Fibroblast of lung (primary cell): ENCODE results near the gene EFCAB6. TPM values are rescaled to one million over a fixed set of nuclear protein-coding genes. Genes with fewer than 3 reads are reported as not detected.

Experiments used
- DNase-seq, 2 donors: peaks; one replicate each; pipeline versions ENCODE4 v3.0.0 to v3.0.0-alpha.2; 2010; ENCODE audit warnings: low read depth in 2 of 2
- H2AFZ ChIP-seq: 2 replicates; pipeline ENCODE4 v1.5.1; 2012; ENCODE audit warnings: low read length, control low read depth, inconsistent platforms
- H3K27ac ChIP-seq: 2 replicates; pipeline ENCODE4 v1.5.1; 2011; ENCODE audit warnings: low read length, control low read depth; ENCODE audit not compliant: insufficient read depth
- H3K27me3 ChIP-seq: 2 replicates; pipeline ENCODE4 v1.5.1; 2011; ENCODE audit warnings: mild to moderate bottlenecking, low read length; ENCODE audit not compliant: control insufficient read depth, insufficient read depth
- H3K36me3 ChIP-seq: 2 replicates; pipeline ENCODE4 v1.5.1; 2011; ENCODE audit warnings: low read length; ENCODE audit not compliant: control insufficient read depth, insufficient read depth
- H3K4me1 ChIP-seq: 2 replicates; pipeline ENCODE4 v1.5.1; 2011; ENCODE audit warnings: low read length; ENCODE audit not compliant: control insufficient read depth, insufficient read depth; ENCODE audit errors: extremely low read depth
- H3K4me2 ChIP-seq: 2 replicates; pipeline ENCODE4 v1.5.1; 2011; ENCODE audit warnings: low read length, control low read depth; ENCODE audit not compliant: insufficient read depth; ENCODE audit errors: extremely low read depth
- H3K4me3 ChIP-seq, 4 experiments: fragments of 200-600 bp in 1 of 4; sonication (generic) in 1 of 4; replicated peaks in 1 of 4; 2 replicates each; pipeline ENCODE4 v1.5.1; 2011 to 2016; ENCODE audit warnings: low read length in 4 of 4, low read depth in 3 of 4, mild to moderate bottlenecking in 3 of 4, control low read depth in 2 of 4, inconsistent platforms in 1 of 4, mixed read lengths in 1 of 4; ENCODE audit not compliant: insufficient read depth in 1 of 4; ENCODE audit errors: control extremely low read depth in 1 of 4
- H3K79me2 ChIP-seq: 2 replicates; pipeline ENCODE4 v1.5.1; 2012; ENCODE audit warnings: mild to moderate bottlenecking, low read length, inconsistent platforms; ENCODE audit not compliant: control insufficient read depth, insufficient read depth
- H3K9ac ChIP-seq: 2 replicates; pipeline ENCODE4 v1.5.1; 2011; ENCODE audit warnings: mild to moderate bottlenecking, low read length, control low read depth; ENCODE audit not compliant: insufficient read depth
- H3K9me3 ChIP-seq: 2 replicates; pipeline ENCODE4 v1.5.1; 2012; ENCODE audit warnings: low read depth, low read length; ENCODE audit not compliant: control insufficient read depth, insufficient read depth
- H4K20me1 ChIP-seq: 2 replicates; pipeline ENCODE4 v1.5.1; 2011; ENCODE audit warnings: low read length; ENCODE audit not compliant: control insufficient read depth, insufficient read depth; ENCODE audit errors: extremely low read depth
- EZH2 ChIP-seq: IDR thresholded peaks from 2 replicates; pipeline ENCODE4 v1.5.1; 2012; ENCODE audit warnings: low read length, control low read depth, mild to moderate bottlenecking; ENCODE audit errors: missing control alignments
- polyA plus RNA-seq, 2 donors: library from polyadenylated mRNA; depleted of rRNA in 1 of 2; stranded (reverse) in 1 of 2; unstranded in 1 of 2; fragments of >200 nt; gene quantifications; 2 replicates each; pipeline ENCODE4 v1.2.1, GENCODE V29; 2011 to 2012; ENCODE audit warnings: missing spikeins in 1 of 2
- total RNA-seq: library from RNA; depleted of rRNA; stranded (reverse); fragments of >200 nt; gene quantifications from 2 replicates; pipeline ENCODE4 v1.2.1, GENCODE V29; 2014
- TF ChIP-seq, protein P1 (sequence below), 2 donors: IDR thresholded peaks in 1 of 2; conservative IDR thresholded peaks in 1 of 2; 1 replicate in 1 of 2; 2 replicates in 1 of 2; pipeline ENCODE4 v1.5.1; 2011 to 2012; ENCODE audit warnings: low read length in 2 of 2, control low read depth in 1 of 2, inconsistent platforms in 1 of 2, low read depth in 1 of 2, mild to moderate bottlenecking in 1 of 2

Gene EFCAB6
- total and polyA plus RNA-seq, 2 donors (not counting 1 experiment from before 2014, with no cell fraction given): 1.0 to 1.5 TPM

DNA sequence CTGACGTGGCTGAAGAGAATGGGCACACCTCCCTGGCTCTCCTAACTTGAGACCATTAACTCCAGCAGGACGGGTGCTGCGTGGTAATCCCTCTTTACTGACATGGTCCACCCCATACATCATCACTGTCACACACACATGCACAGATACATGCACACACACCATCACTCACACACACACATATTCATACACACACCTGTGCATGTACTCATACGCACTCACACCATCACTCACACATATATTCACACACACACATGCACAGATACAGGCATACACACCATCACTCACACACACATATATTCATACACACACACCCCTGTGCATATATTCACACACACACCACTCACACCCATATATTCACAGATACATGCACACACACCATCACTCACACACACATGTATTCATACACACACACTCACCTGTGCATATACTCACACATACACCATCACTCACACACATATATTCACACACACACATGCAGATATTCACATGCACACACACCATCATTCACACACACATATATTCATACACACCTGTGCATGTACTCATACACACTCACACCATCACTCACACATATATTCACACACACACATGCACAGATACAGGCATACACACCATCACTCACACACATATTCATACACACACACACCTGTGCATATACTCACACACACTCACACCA lies 74.8 kb downstream of the EFCAB6 start:
- no peak for DNase-seq
- Histone ChIP-seq H3K27ac (no peak overlapping the region), H3K4me1 (no peaks in the 10 kb centered on the region), H2AFZ (no peak overlapping the region), H3K9me3 (no peaks in the 10 kb centered on the region), H3K27me3 (peaks cover 4% of the 10 kb centered on the region), H3K4me2 (no peak overlapping the region), H4K20me1 (no peaks in the 10 kb centered on the region), H3K9ac (no peak overlapping the region), H3K4me3 (no peak overlapping the region), H3K79me2 (no peaks in the 10 kb centered on the region), H3K36me3 (no peaks in the 10 kb centered on the region)
- TF ChIP-seq EZH2: no peak
- TF ChIP-seq, protein P1, sequence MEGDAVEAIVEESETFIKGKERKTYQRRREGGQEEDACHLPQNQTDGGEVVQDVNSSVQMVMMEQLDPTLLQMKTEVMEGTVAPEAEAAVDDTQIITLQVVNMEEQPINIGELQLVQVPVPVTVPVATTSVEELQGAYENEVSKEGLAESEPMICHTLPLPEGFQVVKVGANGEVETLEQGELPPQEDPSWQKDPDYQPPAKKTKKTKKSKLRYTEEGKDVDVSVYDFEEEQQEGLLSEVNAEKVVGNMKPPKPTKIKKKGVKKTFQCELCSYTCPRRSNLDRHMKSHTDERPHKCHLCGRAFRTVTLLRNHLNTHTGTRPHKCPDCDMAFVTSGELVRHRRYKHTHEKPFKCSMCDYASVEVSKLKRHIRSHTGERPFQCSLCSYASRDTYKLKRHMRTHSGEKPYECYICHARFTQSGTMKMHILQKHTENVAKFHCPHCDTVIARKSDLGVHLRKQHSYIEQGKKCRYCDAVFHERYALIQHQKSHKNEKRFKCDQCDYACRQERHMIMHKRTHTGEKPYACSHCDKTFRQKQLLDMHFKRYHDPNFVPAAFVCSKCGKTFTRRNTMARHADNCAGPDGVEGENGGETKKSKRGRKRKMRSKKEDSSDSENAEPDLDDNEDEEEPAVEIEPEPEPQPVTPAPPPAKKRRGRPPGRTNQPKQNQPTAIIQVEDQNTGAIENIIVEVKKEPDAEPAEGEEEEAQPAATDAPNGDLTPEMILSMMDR (conservative IDR thresholded peaks at IDR 0.05 in 1 of 2, IDR thresholded peaks at IDR 0.05 in 1 of 2; ENCODE audit: low read depth in 1 of 2, low read length in 2 of 2): no peak

DNA sequence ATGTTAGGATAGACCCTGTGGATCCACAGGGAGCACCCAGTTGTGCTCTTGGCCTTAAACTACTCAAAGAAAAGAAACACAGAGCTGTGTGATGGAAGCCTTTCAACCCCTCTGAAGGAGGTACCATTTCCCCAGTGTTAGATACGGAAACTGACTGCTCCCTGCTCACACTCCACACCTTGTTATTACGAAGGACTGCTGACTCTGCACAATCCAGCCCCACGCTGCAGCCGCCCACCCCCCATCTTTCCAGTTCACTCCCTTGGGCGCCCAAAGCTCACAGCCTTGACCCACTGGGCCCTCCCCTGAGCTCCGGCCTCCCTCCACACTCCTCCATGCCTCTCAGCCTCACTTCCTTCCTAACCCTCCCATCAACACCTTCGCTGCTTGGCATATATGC lies 75.5 kb downstream of the EFCAB6 start:
- TF ChIP-seq EZH2: no peak
- TF ChIP-seq, protein P1 (conservative IDR thresholded peaks at IDR 0.05 in 1 of 2, IDR thresholded peaks at IDR 0.05 in 1 of 2; ENCODE audit: low read depth in 1 of 2, low read length in 2 of 2): no peak
- Histone ChIP-seq H3K79me2 (no peaks in the 10 kb centered on the region), H3K4me1 (no peaks in the 10 kb centered on the region), H3K27ac (no peak overlapping the region), H3K4me2 (no peak overlapping the region), H3K9ac (no peak overlapping the region), H3K4me3 (no peak overlapping the region), H3K27me3 (peaks cover 4% of the 10 kb centered on the region), H3K9me3 (no peaks in the 10 kb centered on the region), H4K20me1 (no peaks in the 10 kb centered on the region), H2AFZ (no peak overlapping the region), H3K36me3 (no peaks in the 10 kb centered on the region)
- DNase-seq: no peak

DNA sequence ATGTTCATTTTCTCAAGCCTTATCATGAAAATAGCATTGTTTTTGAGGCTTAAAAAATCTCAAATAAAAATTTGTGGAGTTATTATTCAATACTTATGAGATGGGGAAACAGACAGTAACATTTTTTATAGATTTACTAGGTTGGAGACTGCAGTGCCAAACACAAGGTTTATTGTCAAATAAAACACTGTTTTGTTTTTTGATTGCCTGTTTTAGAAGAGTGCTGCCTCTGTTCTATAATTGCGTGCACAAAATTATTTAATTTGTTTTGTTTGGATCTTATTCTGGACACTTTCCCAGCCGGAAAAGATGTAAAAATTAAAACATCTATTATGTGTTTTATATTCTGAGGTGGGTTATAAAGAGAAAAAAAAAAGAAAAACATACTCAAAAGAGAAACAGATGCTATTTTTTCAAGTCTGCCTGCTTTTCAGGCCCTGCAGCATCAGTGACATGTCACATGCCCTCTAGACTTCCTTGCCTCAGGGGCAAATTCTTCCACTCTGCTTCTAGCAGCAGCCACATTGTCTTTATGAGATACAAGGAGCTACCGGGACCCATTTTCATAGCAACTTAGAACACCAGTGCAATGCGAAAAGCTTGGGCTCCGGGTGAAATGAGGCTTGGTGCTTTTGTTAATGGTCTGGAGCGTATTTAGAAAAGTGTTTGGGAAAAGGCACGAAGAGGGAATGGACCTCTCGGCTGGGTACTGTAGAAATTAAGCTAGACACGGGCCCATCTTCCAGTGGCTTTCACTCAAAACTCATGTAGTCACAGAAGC lies 77.5 kb downstream of the EFCAB6 start:
- no peak overlapping the region for H3K4me2 ChIP-seq
- H4K20me1 ChIP-seq: no peaks in the 10 kb centered on the region
- no peak overlapping the region for H3K4me3 ChIP-seq
- TF ChIP-seq EZH2: no peak
- TF ChIP-seq, protein P1 (conservative IDR thresholded peaks at IDR 0.05 in 1 of 2, IDR thresholded peaks at IDR 0.05 in 1 of 2; ENCODE audit: low read depth in 1 of 2, low read length in 2 of 2): no peak
- H3K27ac ChIP-seq: no peak overlapping the region
- no peak overlapping the region for H3K9ac ChIP-seq
- H3K27me3 ChIP-seq: no peaks in the 10 kb centered on the region
- H3K9me3 ChIP-seq: no peaks in the 10 kb centered on the region
- H3K79me2 ChIP-seq: no peaks in the 10 kb centered on the region
- no peaks in the 10 kb centered on the region for H3K4me1 ChIP-seq
- no peak for DNase-seq
- no peak overlapping the region for H2AFZ ChIP-seq
- no peaks in the 10 kb centered on the region for H3K36me3 ChIP-seq
